Fibroblast of gingiva (primary cell): ENCODE data around the gene RNF128.

Experiments used
- DNase-seq: peaks from one replicate; pipeline ENCODE4 v3.0.0-alpha.2; 2011; ENCODE audit warnings: low read depth

The RNF128 gene

DNA sequence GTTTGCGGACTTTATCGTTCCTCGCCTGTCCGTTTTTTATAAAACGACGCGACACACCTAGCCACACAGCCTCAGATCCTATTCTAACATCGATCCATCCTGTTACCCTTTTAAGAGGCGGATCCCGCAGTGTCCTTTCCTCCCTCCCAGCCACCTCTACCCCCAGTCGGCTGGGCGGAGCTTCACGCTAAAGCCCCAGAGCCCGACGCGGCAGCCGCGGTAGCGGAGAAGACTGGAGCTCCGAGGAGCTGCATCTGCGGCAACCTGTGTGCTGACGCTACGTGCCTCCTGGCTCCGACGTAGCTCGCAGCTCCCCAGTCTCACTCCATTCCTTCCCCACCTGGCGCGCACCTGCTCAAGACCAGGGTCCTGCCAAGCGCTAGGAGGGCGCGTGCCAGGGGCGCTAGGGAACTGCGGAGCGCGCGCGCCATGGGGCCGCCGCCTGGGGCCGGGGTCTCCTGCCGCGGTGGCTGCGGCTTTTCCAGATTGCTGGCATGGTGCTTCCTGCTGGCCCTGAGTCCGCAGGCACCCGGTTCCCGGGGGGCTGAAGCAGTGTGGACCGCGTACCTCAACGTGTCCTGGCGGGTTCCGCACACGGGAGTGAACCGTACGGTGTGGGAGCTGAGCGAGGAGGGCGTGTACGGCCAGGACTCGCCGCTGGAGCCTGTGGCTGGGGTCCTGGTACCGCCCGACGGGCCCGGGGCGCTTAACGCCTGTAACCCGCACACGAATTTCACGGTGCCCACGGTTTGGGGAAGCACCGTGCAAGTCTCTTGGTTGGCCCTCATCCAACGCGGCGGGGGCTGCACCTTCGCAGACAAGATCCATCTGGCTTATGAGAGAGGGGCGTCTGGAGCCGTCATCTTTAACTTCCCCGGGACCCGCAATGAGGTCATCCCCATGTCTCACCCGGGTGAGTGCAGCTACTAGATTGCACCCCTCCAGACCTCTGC lies at the start of gene RNF128:
RNF128 (plus strand) TSS at position 217 of the 953 bp plus-strand sequence; CDS start at position 430, 213 bp downstream.
- DNase-seq, result peak; percentile 2

DNA sequence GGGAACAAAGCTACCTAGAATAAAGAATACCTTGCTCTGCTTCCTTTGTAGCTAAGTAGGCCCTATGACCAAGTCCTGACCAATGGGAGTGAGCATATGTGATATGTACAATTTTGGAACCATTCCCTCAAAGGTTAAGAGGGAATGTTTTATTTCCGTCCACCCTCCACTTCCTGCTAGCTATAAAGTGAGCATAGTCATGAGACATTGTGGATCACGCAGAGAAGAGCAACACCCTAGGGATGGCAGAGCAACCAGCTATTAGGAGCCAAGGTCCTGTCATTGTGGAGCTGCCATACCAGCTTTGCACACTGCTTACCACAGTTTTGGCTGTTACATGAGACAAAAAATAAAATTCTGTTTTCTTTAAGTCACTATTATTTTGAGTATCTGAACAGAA lies 45.8 kb upstream of the RNF128 start:
- no peak for DNase-seq

DNA sequence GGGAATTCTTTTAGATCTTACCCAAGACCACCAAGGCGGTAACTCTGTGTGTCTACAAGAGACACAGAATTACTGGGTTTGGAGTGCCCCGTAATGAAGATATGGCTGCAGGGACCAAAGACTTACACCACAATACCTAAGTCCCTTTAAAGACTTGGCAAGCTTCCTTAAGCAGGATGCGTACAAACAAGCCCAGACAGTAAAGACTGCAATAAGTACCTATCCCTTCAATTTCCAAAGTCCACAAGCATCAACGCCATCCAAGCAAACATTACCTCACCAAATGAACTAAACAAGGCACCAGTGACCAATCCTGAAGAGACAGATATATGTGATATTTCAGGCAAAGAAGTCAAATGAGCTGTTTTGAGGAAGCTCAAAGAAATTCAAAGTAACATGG lies 42.3 kb upstream of the RNF128 start:
- DNase-seq, result no peak

DNA sequence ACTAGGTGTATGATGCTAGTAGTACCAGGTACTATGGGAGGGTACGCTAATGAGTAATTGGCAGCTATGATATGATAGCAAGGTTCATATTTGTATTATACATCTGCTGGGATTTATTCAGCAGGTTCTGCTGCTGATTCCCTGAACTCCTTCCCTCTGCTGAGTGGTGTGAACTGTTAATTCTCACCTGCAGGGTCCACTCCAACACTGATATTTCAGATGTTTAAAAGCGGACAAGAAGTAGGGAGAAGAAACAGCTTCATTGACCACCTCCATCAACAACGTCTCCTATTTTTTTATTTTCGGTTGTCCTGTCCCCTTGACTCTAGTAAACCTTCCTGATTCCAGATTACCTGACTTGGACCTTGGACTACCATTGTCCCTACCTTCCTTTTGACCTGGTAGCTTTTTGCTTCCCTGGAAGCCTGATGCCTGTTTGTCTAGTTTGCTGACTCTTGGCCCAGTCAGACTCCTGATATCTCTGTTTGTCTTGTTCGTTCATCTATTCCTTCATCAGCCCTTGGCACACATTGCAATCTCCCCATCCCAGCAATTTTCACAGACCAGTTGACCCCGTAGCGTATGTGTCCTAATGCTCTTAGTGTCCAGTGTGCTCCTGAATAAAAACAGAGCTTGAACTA lies 34.0 kb upstream of the RNF128 start:
- no peak for DNase-seq

- no peak for DNase-seq
Observed at GRCh38 chrX:106696502-106696901, 30.0 kb upstream of the RNF128 start.

DNA sequence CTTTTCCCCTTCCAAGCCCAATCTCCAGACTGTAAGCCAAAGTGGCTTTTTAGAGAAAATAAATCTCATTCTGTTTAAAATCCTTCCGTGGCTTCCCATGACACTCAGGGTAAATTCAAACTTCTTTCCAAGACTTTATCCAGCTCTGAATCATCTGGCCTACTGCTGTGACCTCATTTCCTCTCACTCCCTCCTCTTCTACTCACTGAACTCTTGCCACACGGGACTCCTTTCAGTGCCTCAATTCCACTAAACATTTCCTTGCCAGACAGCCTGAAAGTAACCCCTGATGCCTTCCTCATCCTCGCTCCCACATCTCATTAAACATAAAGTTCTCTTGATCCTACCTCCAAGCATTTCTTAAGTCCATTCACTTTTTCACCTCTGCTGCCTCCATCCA lies 27.8 kb upstream of the RNF128 start:
- peak; percentile 1 for DNase-seq

- DNase-seq, result no peak
Observed at GRCh38 chrX:106702636-106703035, 23.9 kb upstream of the RNF128 start.

GRCh38 chrX:106706466-106706865 lies 20.0 kb upstream of the RNF128 start:
- DNase-seq, result no peak

- DNase-seq, result peak; percentile 74
Observed at GRCh38 chrX:106707771-106708454, 18.6 kb upstream of the RNF128 start.

DNA sequence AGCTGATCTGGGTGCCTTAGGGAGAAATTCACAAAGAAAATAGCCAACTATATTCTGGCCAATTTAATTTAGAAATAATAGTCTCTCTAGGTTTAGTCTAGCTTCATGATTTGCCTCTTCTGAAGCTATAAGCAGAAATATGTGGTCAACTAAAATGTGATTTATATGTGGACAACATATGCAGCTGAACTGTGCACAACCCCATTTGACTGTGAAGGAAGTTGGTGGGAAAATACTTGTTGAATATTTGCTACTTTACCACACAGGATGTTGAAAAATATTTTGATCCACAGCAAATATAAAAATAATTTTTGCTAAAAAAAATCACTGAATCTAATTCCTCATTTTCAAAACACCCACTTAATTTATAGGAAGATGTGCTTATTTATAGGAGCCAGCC lies 15.7 kb upstream of the RNF128 start:
- no peak for DNase-seq

- no peak for DNase-seq
Observed at GRCh38 chrX:106711375-106711774, 15.1 kb upstream of the RNF128 start.

- DNase-seq, result no peak
Observed at GRCh38 chrX:106716004-106716403, 10.5 kb upstream of the RNF128 start.

GRCh38 chrX:106716463-106716862 lies 10.0 kb upstream of the RNF128 start:
- DNase-seq, result no peak

- DNase-seq, result no peak
Observed at GRCh38 chrX:106718709-106719108, 7.8 kb upstream of the RNF128 start.

DNA sequence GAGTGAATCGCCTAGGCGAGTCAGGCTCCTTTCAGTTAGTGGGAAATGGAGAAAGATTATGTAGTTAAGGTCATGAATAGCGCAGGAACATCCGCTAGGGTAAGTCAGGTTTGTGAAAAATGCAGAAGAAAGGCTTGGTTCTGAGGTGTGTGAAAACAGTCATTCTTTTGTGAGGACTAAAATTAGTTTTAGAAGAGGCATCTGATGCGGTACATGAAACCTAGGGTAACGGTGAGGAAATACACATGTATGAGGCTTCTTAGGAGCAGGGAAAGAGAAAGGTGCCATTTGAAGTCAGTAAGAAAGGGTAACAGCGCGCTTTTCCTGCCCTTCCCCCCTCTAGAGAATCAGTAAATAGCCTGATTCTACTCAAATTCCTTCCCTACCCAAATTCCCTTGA lies 570 bp upstream of the RNF128 start:
- no peak for DNase-seq

- DNase-seq, result no peak
Observed at GRCh38 chrX:106728337-106728736, 1.8 kb downstream of the RNF128 start.

DNA sequence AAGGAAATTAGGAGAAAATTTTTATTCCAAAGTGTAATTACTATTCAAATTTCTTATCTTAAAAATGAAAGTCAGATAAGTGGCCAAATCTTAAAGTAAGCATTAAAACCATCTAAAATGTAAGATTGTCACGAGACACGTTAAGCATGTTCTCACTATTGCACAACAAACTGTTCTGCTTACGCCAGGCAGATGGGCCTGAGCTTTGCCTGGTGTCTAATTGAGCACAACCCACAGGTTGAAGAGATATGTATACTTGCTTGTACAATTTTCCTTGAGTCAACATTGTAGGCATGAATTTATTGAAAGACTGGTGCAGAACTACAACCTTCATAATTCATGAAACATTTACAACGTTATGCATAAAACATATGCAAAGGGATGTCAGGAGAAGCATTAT lies 3.9 kb downstream of the RNF128 start:
- DNase-seq, result peak; percentile 1

GRCh38 chrX:106731590-106731989 lies 5.1 kb downstream of the RNF128 start:
- no peak for DNase-seq

DNA sequence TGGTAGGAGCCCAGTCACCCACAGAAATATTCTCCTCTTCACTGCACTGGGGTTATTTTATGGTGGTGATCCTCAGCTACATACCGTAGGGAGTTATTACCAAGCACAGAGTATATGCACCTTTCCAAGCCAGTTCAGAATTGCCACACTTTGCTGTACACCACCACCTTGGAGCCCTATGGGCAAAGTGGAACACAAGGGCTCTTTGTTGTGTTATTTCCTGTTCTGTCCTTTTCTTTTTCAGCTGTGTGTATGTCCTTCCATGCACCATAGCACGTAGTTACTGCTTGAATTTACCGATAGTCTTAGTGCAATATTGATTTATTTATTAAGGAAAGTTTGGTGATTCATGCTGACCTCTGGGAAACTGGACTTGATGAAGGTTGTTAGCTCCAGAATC lies 8.3 kb downstream of the RNF128 start:
- DNase-seq, result no peak

GRCh38 chrX:106740193-106740780 lies 13.8 kb downstream of the RNF128 start:
- no peak for DNase-seq

- no peak for DNase-seq
Observed at GRCh38 chrX:106742193-106742592, 15.7 kb downstream of the RNF128 start.

- DNase-seq, result no peak
Observed at GRCh38 chrX:106742805-106743204, 16.3 kb downstream of the RNF128 start.
